Liver (tissue), 9 donors: ENCODE measurements around the gene ATF5. TPM values are rescaled to one million over a fixed set of nuclear protein-coding genes. Genes with fewer than 3 reads are reported as not detected.

Experiments used
- DNase-seq: peaks from one replicate; pipeline ENCODE4 v3.0.0-alpha.2; 2017; ENCODE audit warnings: low spot score
- H3K27ac ChIP-seq, 2 donors: one replicate each; pipeline ENCODE4 v1.7.0; 2013; ENCODE audit warnings: inconsistent platforms in 2 of 2, low read length in 2 of 2, control low read depth in 1 of 2, low read depth in 1 of 2, mild to moderate bottlenecking in 1 of 2
- H3K27me3 ChIP-seq, 4 donors: one replicate each; pipeline versions ENCODE4 v1.6.1 to v1.7.0; 2013; ENCODE audit warnings: low read length in 3 of 4, inconsistent platforms in 1 of 4, mild to moderate bottlenecking in 1 of 4, moderate library complexity in 1 of 4; ENCODE audit not compliant: control insufficient read depth in 4 of 4, insufficient read depth in 4 of 4
- H3K36me3 ChIP-seq, 4 donors: one replicate each; pipeline versions ENCODE4 v1.6.1 to v1.7.0; 2013; ENCODE audit warnings: low read length in 3 of 4, mild to moderate bottlenecking in 3 of 4, low read depth in 1 of 4, moderate library complexity in 1 of 4; ENCODE audit not compliant: control insufficient read depth in 4 of 4, insufficient read depth in 3 of 4
- H3K4me1 ChIP-seq, 4 donors: one replicate each; pipeline versions ENCODE4 v1.6.1 to v1.7.0; 2013; ENCODE audit warnings: low read length in 3 of 4, mild to moderate bottlenecking in 3 of 4, moderate library complexity in 1 of 4; ENCODE audit not compliant: control insufficient read depth in 4 of 4, insufficient read depth in 4 of 4
- H3K4me3 ChIP-seq, 3 donors: one replicate each; pipeline versions ENCODE4 v1.6.1 to v1.7.0; 2013; ENCODE audit warnings: low read length in 3 of 3, control low read depth in 1 of 3, low read depth in 1 of 3, mild to moderate bottlenecking in 1 of 3
- H3K9ac ChIP-seq, 2 donors: one replicate each; pipeline ENCODE4 v1.7.0; 2013; ENCODE audit warnings: low read length in 2 of 2, mild to moderate bottlenecking in 2 of 2, moderate library complexity in 2 of 2, control low read depth in 1 of 2, low read depth in 1 of 2
- H3K9me3 ChIP-seq, 4 donors: one replicate each; pipeline versions ENCODE4 v1.6.1 to v1.7.0; 2013; ENCODE audit warnings: low read length in 3 of 4; ENCODE audit not compliant: control insufficient read depth in 4 of 4
- GABPA ChIP-seq, 2 donors: IDR thresholded peaks in 1 of 2; conservative IDR thresholded peaks in 1 of 2; 2 replicates each; pipeline ENCODE4 v1.6.1; 2016; ENCODE audit warnings: antibody characterized with exemption in 2 of 2, mild to moderate bottlenecking in 1 of 2, moderate library complexity in 1 of 2
- HNF4A ChIP-seq, 2 donors: conservative IDR thresholded peaks; 2 replicates each; pipeline ENCODE4 v1.6.1; 2016; ENCODE audit warnings: antibody characterized with exemption in 2 of 2, mild to moderate bottlenecking in 2 of 2
- HNF4G ChIP-seq: IDR thresholded peaks from 2 replicates; pipeline ENCODE4 v1.6.1; 2016; ENCODE audit warnings: antibody characterized with exemption
- MAX ChIP-seq: IDR thresholded peaks from 2 replicates; pipeline ENCODE4 v1.6.1; 2016; ENCODE audit warnings: antibody characterized with exemption
- RAD21 ChIP-seq, 2 donors: IDR thresholded peaks; 2 replicates each; pipeline ENCODE4 v1.6.1; 2016; ENCODE audit warnings: antibody characterized with exemption in 2 of 2, mild to moderate bottlenecking in 2 of 2
- YY1 ChIP-seq: IDR thresholded peaks from 2 replicates; pipeline ENCODE4 v1.6.1; 2016; ENCODE audit warnings: antibody characterized with exemption, mild to moderate bottlenecking
- WGBS: extraction: QIAGEN DNeasy Blood & Tissue Kit; methylation state at CpG from one replicate; pipeline ENCODE4 v1.1.7; 2013; 5-methylcytosine and 5-hydroxymethylcytosine counted together
- polyA plus RNA-seq, 2 donors: library from polyadenylated mRNA; stranded (reverse) in 1 of 2; unstranded in 1 of 2; fragments of 200-250 nt in 1 of 2; fragments of >200 nt in 1 of 2; fragmentation: Nextera tagmentation in 1 of 2; extraction: Ambion mirVana in 1 of 2; gene quantifications; one replicate each; pipeline versions ENCODE4 v1.2.1 to v1.2.3, GENCODE V29; 2013 to 2015
- total RNA-seq, 2 donors: library from RNA; depleted of rRNA; stranded (reverse); fragments of >200 nt; gene quantifications; one replicate each; pipeline ENCODE4 v1.2.3, GENCODE V29; 2014
- TF ChIP-seq, protein P1 (sequence below): fragments of 150-350 bp; IDR thresholded peaks from 2 replicates; pipeline ENCODE4 v1.5.1; 2017; ENCODE audit warnings: improper control_type of control experiment, low read depth, low read length; ENCODE audit not compliant: missing input control
- TF ChIP-seq, protein P2 (sequence below): IDR thresholded peaks from 2 replicates; pipeline ENCODE4 v1.6.1; 2016; ENCODE audit warnings: antibody characterized with exemption
- donor health status: healthy.
- donor health status: healthy.
- donor health status: healthy.
- donor health status: healthy.
- donor health status: healthy.

Gene ATF5
- total and polyA plus RNA-seq, 4 donors: 42.3 to 2,086 (median 347) TPM

DNA sequence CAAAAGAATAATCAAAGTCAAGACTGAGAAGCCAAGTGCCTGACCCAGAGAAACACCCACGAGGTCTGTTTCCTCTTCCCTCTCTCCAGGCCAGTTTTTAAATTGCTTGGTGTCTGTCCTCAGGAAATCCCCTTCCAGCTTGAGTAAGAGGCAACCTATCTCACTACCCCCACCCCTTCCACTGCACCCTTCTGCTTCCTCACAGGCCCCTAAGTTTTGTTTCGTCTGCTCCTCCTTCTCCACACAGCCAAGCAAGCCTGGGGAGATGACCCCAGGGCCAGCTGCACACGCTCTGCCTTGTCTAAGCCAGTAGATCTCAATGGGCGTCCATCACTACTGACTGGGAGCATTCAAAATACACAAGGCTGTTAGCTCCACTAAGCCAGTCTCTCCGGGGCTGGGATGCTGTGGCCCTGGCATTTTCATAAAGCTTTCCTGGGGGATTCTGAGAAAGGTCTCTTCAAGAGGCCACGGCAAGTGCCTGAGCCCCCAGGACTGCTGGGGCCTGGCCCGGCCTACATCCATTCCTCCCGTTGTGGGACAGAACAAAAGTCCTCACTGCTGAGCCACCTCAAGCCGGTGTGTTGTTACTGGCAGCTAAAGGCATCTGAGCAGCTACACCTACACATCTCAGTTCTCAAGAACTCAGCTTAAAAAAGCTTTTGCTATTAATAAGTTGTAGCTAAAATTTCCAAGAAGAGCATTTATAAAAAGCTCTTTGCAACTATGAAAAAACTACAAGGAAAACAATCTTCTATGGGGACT is 17.4 kb upstream of the ATF5 start:
- Histone ChIP-seq H3K9me3 (no peaks in the 10 kb centered on the region), H3K36me3 (peaks cover 6 to 37% (median 16%) of the 10 kb centered on the region in 4 donors), H3K9ac (no peak overlapping the region), H3K27ac (peak overlapping the region in 1 of 2 donors; percentile 19), H3K27me3 (no peaks in the 10 kb centered on the region), H3K4me1 (peaks cover 0 to 18% (median 6%) of the 10 kb centered on the region in 4 donors), H3K4me3 (no peak overlapping the region)
- WGBS: 75% methylated on average over 9 of the region's 9 CpGs
- TF ChIP-seq HNF4G (no peak), YY1 (no peak)
- DNase-seq: no peak

DNA sequence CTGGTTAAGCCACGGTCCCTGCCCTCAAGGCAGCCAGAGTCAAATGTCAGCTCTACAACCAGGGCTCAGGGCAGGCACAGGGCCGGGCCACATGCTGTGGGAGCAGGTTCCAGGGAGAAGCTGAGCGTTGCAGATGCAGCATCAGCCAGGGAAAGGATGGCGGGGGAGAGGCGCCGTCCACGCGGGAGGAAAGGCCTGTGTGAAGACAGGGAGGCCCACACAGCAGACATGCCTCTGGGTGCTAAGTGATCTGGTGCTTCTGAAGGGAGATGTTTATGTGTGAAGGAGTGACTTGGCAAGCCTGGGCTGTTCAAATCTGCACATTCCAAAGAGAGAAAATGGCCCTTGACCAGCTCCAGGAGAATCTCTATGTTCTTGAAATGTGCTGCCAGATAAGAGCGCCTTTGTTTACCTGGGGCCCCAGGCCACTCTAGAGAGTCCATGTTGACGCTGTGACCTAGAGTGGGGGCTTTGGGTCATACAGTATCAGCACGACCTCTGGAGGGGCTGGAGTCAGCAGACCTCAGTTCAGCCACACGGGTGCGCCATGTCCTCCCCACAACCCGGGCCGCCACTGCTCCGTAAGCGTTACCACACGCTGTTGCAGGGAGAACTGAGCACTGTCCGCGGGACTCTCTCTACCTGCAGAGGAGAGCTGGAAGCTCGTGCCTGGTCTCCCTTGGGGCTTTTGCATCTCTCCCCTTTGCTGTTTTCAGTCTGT is 15.9 kb upstream of the ATF5 start:
- Histone ChIP-seq H3K4me1 (peaks cover 0 to 25% (median 11%) of the 10 kb centered on the region in 4 donors), H3K36me3 (peaks cover 2 to 24% (median 14%) of the 10 kb centered on the region in 4 donors), H3K27me3 (no peaks in the 10 kb centered on the region), H3K9ac (no peak overlapping the region), H3K27ac (no peak overlapping the region), H3K9me3 (no peaks in the 10 kb centered on the region), H3K4me3 (no peak overlapping the region)
- TF ChIP-seq GABPA (IDR thresholded peaks at IDR 0.05 in 1 of 2, conservative IDR thresholded peaks at IDR 0.05 in 1 of 2): no peak
- TF ChIP-seq, protein P1, sequence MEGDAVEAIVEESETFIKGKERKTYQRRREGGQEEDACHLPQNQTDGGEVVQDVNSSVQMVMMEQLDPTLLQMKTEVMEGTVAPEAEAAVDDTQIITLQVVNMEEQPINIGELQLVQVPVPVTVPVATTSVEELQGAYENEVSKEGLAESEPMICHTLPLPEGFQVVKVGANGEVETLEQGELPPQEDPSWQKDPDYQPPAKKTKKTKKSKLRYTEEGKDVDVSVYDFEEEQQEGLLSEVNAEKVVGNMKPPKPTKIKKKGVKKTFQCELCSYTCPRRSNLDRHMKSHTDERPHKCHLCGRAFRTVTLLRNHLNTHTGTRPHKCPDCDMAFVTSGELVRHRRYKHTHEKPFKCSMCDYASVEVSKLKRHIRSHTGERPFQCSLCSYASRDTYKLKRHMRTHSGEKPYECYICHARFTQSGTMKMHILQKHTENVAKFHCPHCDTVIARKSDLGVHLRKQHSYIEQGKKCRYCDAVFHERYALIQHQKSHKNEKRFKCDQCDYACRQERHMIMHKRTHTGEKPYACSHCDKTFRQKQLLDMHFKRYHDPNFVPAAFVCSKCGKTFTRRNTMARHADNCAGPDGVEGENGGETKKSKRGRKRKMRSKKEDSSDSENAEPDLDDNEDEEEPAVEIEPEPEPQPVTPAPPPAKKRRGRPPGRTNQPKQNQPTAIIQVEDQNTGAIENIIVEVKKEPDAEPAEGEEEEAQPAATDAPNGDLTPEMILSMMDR: no peak
- TF ChIP-seq RAD21 (IDR thresholded peaks at IDR 0.05): peak in 1 of 2 donors; percentile 46
- WGBS: 84% methylated on average over 21 of the region's 21 CpGs
- DNase-seq: peak; percentile 52

DNA sequence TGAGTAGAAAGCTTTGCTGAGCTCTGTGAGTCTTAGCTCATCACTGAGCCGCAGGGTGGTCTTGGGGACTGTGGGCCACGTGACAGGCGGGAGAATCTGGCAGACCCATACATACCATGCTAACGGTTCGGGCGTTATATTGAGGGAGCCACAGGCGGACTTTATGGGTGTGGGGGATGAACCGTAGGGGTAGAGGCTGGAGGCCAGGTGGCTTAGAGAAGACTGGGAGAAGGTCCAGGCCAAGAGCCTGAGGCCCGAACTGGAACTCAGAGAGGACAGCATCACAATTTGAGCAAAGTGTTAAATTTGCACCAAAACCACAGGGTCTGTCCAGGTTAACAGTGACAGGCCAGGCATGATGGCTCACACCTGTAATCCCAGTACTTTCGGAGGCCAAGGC is 15.3 kb upstream of the ATF5 start:
- no peak for DNase-seq
- no peaks in the 10 kb centered on the region for H3K9me3 ChIP-seq
- no peaks in the 10 kb centered on the region for H3K27me3 ChIP-seq
- H3K36me3 ChIP-seq: peaks cover 2 to 18% (median 9%) of the 10 kb centered on the region in 4 donors
- WGBS: 96% methylated on average over 10 of the region's 10 CpGs
- TF ChIP-seq, protein P2, sequence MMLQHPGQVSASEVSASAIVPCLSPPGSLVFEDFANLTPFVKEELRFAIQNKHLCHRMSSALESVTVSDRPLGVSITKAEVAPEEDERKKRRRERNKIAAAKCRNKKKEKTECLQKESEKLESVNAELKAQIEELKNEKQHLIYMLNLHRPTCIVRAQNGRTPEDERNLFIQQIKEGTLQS: no peak
- no peak for TF ChIP-seq MAX
- H3K4me1 ChIP-seq: peaks cover 0 to 29% (median 13%) of the 10 kb centered on the region in 4 donors
- H3K9ac ChIP-seq: no peak overlapping the region
- H3K27ac ChIP-seq: no peak overlapping the region
- H3K4me3 ChIP-seq: no peak overlapping the region

DNA sequence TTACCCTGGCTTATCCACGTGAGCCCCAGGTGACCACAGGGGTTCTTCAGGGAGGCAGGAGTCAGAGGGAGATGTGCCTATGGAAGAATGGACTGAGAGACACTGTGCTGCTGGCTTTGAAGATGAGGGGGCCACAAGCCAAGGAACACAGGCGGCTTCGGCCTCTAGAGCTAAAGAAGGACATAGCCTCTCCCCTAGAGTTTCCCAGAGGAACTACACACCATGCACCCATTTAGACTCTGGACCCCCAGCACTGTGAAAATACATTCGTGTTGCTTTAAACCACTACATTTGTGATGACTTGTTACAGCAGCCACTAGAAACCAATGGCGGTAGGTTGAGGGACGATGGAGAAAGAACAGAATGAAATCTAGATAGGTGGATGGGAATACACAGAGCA is 13.7 kb upstream of the ATF5 start:
- Histone ChIP-seq H3K27me3 (no peaks in the 10 kb centered on the region), H3K4me3 (no peak overlapping the region), H3K4me1 (peaks cover 2 to 34% (median 14%) of the 10 kb centered on the region in 4 donors), H3K36me3 (peaks cover 0 to 5% (median 3%) of the 10 kb centered on the region in 4 donors), H3K27ac (no peak overlapping the region), H3K9me3 (no peaks in the 10 kb centered on the region), H3K9ac (no peak overlapping the region)
- no peak for DNase-seq
- 98% methylated on average over 6 of the region's 6 CpGs for WGBS
- peak in 1 of 2 donors; percentile 37 for TF ChIP-seq HNF4A (conservative IDR thresholded peaks at IDR 0.05)
- TF ChIP-seq, protein P2: no peak
